Measurements from ENCODE around the gene RPAIN. TPM values are rescaled to one million over a fixed set of nuclear protein-coding genes. Genes with fewer than 3 reads are reported as not detected.

RPAIN gene
- total RNA-seq, 2 experiments from 2014 or later, result 52.4 to 53.7 TPM

DNA sequence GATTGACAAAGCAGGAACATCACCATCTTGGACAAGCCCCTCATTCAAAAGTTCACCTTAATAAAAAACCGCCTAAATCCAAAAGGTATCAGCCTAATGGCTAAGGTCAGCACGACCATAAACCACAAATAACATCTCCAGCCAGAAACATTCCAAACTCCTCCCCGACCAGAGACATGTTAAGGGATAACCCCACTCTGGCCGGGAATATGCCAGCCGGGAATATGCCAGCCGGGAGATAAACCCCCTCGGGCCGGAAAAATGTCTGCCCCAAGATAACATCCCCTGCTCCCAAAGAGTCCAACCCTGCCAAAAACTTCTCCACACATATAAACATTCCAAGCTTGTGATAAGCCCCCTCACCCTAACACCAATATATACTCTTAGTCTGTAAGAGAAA lies 47.4 kb downstream of the RPAIN start:
- ChIA-PET POLR2A (interaction anchor here (0.6 to 1.7 kb wide), 2 partner anchors 36 to 54 kb away, joined by 3 to 4 read pairs; no protein-coding TSS in a partner anchor), CTCF (no interaction called here)

DNA sequence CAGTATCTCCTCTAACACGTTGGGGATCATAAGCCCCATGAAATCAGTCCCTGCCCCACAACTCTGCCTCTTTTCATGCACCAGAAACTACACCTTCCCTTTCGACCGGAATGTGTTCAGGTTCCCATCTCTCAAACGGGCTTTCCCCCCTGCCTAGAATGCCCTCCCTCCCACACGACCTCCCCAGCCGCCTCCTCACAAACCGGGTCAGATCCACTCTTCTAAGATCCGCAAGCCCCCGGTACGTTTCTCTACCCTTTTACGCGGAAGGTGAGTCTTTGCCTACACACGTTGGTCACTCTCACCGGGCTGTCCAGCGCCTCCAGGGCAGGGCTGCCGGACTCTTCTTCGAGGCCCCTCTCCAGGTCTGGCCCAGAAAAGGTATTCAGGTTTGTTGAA lies 48.1 kb downstream of the RPAIN start:
- ChIA-PET POLR2A (interaction anchor here (0.6 to 1.7 kb wide), 5 partner anchors 18 to 55 kb away, joined by 3 to 9 read pairs (median 4); partner anchors contain the start of genes C1QBP, DERL2, MIS12 and NUP88), CTCF (interaction anchor here (1.8 kb wide), 1 partner anchor 29 kb away, joined by 8 read pairs; the partner anchor contains the start of gene C1QBP)

DNA sequence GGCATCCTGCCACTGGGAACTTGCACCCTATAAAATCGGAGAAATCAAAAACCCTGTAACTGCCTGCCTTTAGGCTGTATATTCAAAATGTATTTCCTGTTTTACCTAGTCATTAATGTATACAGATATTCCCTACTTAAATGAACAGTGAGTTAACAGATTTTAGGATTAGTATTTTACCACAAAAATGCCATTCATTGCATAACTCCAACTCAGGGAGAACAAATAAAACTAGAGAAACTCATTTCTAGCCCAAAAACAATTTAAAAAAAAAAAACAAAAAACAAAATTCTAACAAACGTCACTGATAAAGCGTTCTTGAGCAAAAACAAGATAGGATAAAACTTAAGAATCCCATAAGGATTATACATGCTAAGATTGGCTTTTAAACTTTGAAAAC lies 52.5 kb downstream of the RPAIN start:
- CTCF ChIA-PET, result no interaction called here
- POLR2A ChIA-PET, result no interaction called here

DNA sequence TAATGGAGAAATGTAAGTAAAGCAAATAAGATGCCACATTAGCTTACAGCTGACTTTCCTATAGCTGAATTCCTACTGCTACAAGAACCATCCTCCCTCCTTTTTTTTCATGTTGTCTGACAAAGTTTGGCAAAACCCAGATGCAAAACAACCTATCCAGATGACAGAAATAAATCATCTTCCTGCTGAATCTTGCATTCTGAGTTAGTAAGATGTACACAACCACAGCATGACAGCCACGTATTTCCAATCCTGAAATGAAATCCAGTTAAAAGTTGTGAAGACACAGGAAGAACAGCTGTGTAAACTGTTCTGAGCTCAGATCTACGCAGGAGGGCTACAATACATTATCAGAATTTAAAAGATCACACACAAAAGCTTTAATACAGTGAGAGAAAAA lies 53.9 kb downstream of the RPAIN start:
- CTCF ChIA-PET, result no interaction called here
- POLR2A ChIA-PET, result no interaction called here

DNA sequence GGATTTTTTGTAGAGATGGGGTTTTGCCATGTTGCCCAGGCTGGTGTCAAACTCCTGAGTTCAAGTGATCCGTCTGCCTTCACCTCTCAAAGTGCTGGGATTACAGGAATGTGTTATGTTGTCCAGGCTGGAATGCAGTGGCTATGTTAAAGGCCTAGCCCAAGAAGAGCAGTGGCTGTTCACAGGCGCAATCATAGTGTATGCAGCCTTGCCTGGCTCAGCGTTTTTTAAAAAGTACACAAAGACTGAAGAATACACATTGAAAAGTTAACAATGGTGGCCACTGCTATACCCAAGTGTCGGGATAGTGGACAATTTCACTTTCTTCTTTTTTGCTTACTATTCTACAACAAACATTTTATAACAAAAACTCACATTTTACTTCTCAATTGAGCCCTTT lies 59.0 kb downstream of the RPAIN start:
- ChIA-PET CTCF (no interaction called here), POLR2A (interaction anchor here (0.5 kb wide), 1 partner anchor 18 kb away, joined by 4 read pairs; no protein-coding TSS in a partner anchor)

DNA sequence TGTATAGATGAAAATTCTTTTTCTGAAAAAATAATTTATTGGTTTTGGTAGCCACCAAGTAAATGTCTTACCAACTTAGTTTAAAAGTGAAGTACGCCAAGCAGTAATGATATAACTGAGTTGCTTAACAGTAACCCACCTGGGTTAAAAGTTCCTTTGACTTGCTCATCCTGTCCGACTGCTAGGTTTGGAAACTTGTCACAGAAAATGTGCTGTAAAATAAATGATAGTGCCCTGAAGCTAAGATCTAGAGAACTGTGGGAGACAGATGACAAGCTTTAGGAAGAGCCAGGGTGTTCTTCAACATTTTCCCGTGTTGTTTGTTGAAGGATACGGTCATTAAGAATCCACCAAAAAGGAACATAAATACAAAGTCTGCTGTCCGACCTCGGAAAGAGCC lies 61.0 kb downstream of the RPAIN start:
- ChIA-PET CTCF (no interaction called here), POLR2A (no interaction called here)

DNA sequence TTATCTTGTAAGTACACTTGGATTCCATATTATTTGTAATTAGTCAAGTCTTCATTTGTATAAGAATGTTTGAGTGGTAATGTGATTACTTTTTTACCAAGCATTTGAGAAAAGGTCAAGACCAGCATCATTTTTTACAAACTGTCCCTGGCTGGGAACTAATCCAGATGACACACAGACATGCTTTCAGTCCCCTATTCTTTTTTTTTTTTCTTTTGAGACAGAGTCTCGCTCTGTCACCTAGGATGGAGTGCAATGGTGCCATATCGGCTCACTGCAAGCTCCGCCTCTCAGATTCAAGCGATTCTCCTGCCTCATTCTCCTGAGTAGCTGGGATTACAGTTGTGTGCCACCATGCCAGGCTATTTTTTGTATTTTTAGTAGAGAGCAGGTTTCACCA lies 61.5 kb downstream of the RPAIN start:
- CTCF ChIA-PET, result no interaction called here

More for the DNA sequence above, 61.5 kb downstream of the RPAIN start:
- POLR2A ChIA-PET, result no interaction called here

Other genes starting within 250 kb of the RPAIN start
- gene ZNF594, start 228.3 kb upstream of the RPAIN start, total RNA-seq, result 10 to 100 TPM; 11.9 to 12.1 TPM
- under 1 TPM; 0.08 to 0.23 TPM for gene SCIMP, start 185.3 kb upstream of the RPAIN start, total RNA-seq
- 10 to 100 TPM; 58.8 to 59.1 TPM for gene RABEP1, start 137.9 kb upstream of the RPAIN start, total RNA-seq
- 100 to 1,000 TPM; 145 to 164 TPM for gene NUP88, start 520 bp upstream of the RPAIN start, total RNA-seq
- 100 to 1,000 TPM; 568 to 572 TPM for gene C1QBP, start 19.0 kb downstream of the RPAIN start, total RNA-seq
- gene DHX33, start 48.8 kb downstream of the RPAIN start, total RNA-seq, result 10 to 100 TPM; 52.7 to 53.5 TPM
- 10 to 100 TPM; 87.5 to 89.4 TPM for gene DERL2, start 66.0 kb downstream of the RPAIN start, total RNA-seq
- gene MIS12, start 66.4 kb downstream of the RPAIN start, total RNA-seq, result 10 to 100 TPM; 41.3 to 44.1 TPM
- gene NLRP1, start 164.3 kb downstream of the RPAIN start, total RNA-seq, result 10 to 100 TPM; 19.1 to 21.8 TPM

Measured in activated CD8-positive, alpha-beta memory T cell treated with anti-CD3 and anti-CD28 coated beads for 36 hours (primary cell).